ENCODE measurements around the gene SRSF10. TPM values are rescaled to one million over a fixed set of nuclear protein-coding genes. Genes with fewer than 3 reads are reported as not detected.
"Not testable (repeated sequence)": the region's sequence is repeated elsewhere in the genome, so short reads cannot be mapped to it uniquely, and the experiment has no call there.

Gene SRSF10
- total RNA-seq, 1 donor = 316 TPM

- H3K4me1 ChIP-seq (ENCODE audit: insufficient read depth, low read length) = peaks cover 33% of the 10 kb centered on the region
- peak overlapping the region; percentile 92 for H3K4me3 ChIP-seq (ENCODE audit: low read length)
- H3K9me3 ChIP-seq (ENCODE audit: low read depth, low read length) = no peaks in the 10 kb centered on the region
- no peaks in the 10 kb centered on the region for H3K27me3 ChIP-seq (ENCODE audit: insufficient read depth, low read length)
Observed at GRCh38 chr1:23978805-23979204, 1.3 kb downstream of the SRSF10 start.

GRCh38 chr1:23977854-23978191 is 2.3 kb downstream of the SRSF10 start:
- peaks cover 33% of the 10 kb centered on the region for H3K4me1 ChIP-seq (ENCODE audit: insufficient read depth, low read length)
- H3K27me3 ChIP-seq (ENCODE audit: insufficient read depth, low read length) = no peaks in the 10 kb centered on the region
- H3K9me3 ChIP-seq (ENCODE audit: low read depth, low read length) = no peaks in the 10 kb centered on the region
- no peak overlapping the region for H3K4me3 ChIP-seq (ENCODE audit: low read length)

- H3K9me3 ChIP-seq (ENCODE audit: low read depth, low read length) = no peaks in the 10 kb centered on the region
- peaks cover 33% of the 10 kb centered on the region for H3K4me1 ChIP-seq (ENCODE audit: insufficient read depth, low read length)
- no peaks in the 10 kb centered on the region for H3K27me3 ChIP-seq (ENCODE audit: insufficient read depth, low read length)
- H3K4me3 ChIP-seq (ENCODE audit: low read length) = no peak overlapping the region
Observed at GRCh38 chr1:23977187-23977853, 2.8 kb downstream of the SRSF10 start.

GRCh38 chr1:23967871-23968270 is 12.3 kb downstream of the SRSF10 start:
- H3K9me3 ChIP-seq (ENCODE audit: low read depth, low read length) = no peaks in the 10 kb centered on the region
- H3K4me3 ChIP-seq (ENCODE audit: low read length) = no peak overlapping the region
- H3K4me1 ChIP-seq (ENCODE audit: insufficient read depth, low read length) = peaks cover 14% of the 10 kb centered on the region
- H3K27me3 ChIP-seq (ENCODE audit: insufficient read depth, low read length) = no peaks in the 10 kb centered on the region

GRCh38 chr1:23966973-23967493 is 13.1 kb downstream of the SRSF10 start:
- Histone ChIP-seq H3K4me1 (ENCODE audit: insufficient read depth, low read length) (peaks cover 14% of the 10 kb centered on the region), H3K4me3 (ENCODE audit: low read length) (no peak overlapping the region), H3K27me3 (ENCODE audit: insufficient read depth, low read length) (no peaks in the 10 kb centered on the region), H3K9me3 (ENCODE audit: low read depth, low read length) (no peaks in the 10 kb centered on the region)

GRCh38 chr1:23964790-23965740 is 15.1 kb downstream of the SRSF10 start:
- Histone ChIP-seq H3K4me3 (ENCODE audit: low read length) (no peak overlapping the region), H3K9me3 (ENCODE audit: low read depth, low read length) (no peaks in the 10 kb centered on the region), H3K27me3 (ENCODE audit: insufficient read depth, low read length) (no peaks in the 10 kb centered on the region), H3K4me1 (ENCODE audit: insufficient read depth, low read length) (peaks cover 24% of the 10 kb centered on the region)

- H3K4me1 ChIP-seq (ENCODE audit: insufficient read depth, low read length) = peaks cover 24% of the 10 kb centered on the region
- no peaks in the 10 kb centered on the region for H3K9me3 ChIP-seq (ENCODE audit: low read depth, low read length)
- H3K27me3 ChIP-seq (ENCODE audit: insufficient read depth, low read length) = no peaks in the 10 kb centered on the region
- no peak overlapping the region for H3K4me3 ChIP-seq (ENCODE audit: low read length)
Observed at GRCh38 chr1:23964235-23964668, 15.9 kb downstream of the SRSF10 start.

- Histone ChIP-seq H3K9me3 (ENCODE audit: low read depth, low read length) (no peaks in the 10 kb centered on the region), H3K4me3 (ENCODE audit: low read length) (no peak overlapping the region)
Observed at GRCh38 chr1:23963617-23964234, 16.4 kb downstream of the SRSF10 start.

GRCh38 chr1:23960291-23961020 is 19.7 kb downstream of the SRSF10 start:
- peaks cover 46% of the 10 kb centered on the region for H3K4me1 ChIP-seq (ENCODE audit: insufficient read depth, low read length)
- H3K4me3 ChIP-seq (ENCODE audit: low read length) = peak overlapping the region; percentile 79
- H3K9me3 ChIP-seq (ENCODE audit: low read depth, low read length) = no peaks in the 10 kb centered on the region
- H3K27me3 ChIP-seq (ENCODE audit: insufficient read depth, low read length) = no peaks in the 10 kb centered on the region

More at GRCh38 chr1:23963617-23964234, 16.4 kb downstream of the SRSF10 start:
- no peaks in the 10 kb centered on the region for H3K27me3 ChIP-seq (ENCODE audit: insufficient read depth, low read length)
- H3K4me1 ChIP-seq (ENCODE audit: insufficient read depth, low read length) = peaks cover 25% of the 10 kb centered on the region

GRCh38 chr1:23959461-23960290 is 20.5 kb downstream of the SRSF10 start, which contains the start of gene PNRC2:
PNRC2 (plus strand) TSS chr1:23959828; CDS start chr1:23961458, 1,630 bp downstream.
- Histone ChIP-seq H3K4me1 (ENCODE audit: insufficient read depth, low read length) (peaks cover 52% of the 10 kb centered on the region), H3K9me3 (ENCODE audit: low read depth, low read length) (no peaks in the 10 kb centered on the region), H3K27me3 (ENCODE audit: insufficient read depth, low read length) (no peaks in the 10 kb centered on the region), H3K4me3 (ENCODE audit: low read length) (peak within 1 kb of the TSS; percentile 79)

GRCh38 chr1:23958810-23959460 is 21.2 kb downstream of the SRSF10 start:
- H3K27me3 ChIP-seq (ENCODE audit: insufficient read depth, low read length) = no peaks in the 10 kb centered on the region
- H3K9me3 ChIP-seq (ENCODE audit: low read depth, low read length) = no peaks in the 10 kb centered on the region
- peaks cover 50% of the 10 kb centered on the region for H3K4me1 ChIP-seq (ENCODE audit: insufficient read depth, low read length)
- peak overlapping the region; percentile 79 for H3K4me3 ChIP-seq (ENCODE audit: low read length)

- H3K9me3 ChIP-seq (ENCODE audit: low read depth, low read length); H3K27me3 ChIP-seq (ENCODE audit: insufficient read depth, low read length): not testable (repeated sequence)
- Histone ChIP-seq H3K4me1 (ENCODE audit: insufficient read depth, low read length) (peaks cover 45% of the 10 kb centered on the region), H3K4me3 (ENCODE audit: low read length) (peak overlapping the region; percentile 79)
Observed at GRCh38 chr1:23958040-23958809, 21.9 kb downstream of the SRSF10 start.

GRCh38 chr1:23957096-23957495 is 23.0 kb downstream of the SRSF10 start:
- H3K27me3 ChIP-seq (ENCODE audit: insufficient read depth, low read length) = no peaks in the 10 kb centered on the region
- peaks cover 45% of the 10 kb centered on the region for H3K4me1 ChIP-seq (ENCODE audit: insufficient read depth, low read length)
- no peak overlapping the region for H3K4me3 ChIP-seq (ENCODE audit: low read length)
- H3K9me3 ChIP-seq (ENCODE audit: low read depth, low read length) = no peaks in the 10 kb centered on the region

Data from mononuclear cell (primary cell).